GM12892 (cell line): ENCODE results near the gene IFITM10.

Experiments
- POLR2A ChIP-seq: IDR thresholded peaks from 2 replicates; pipeline ENCODE4 v1.6.1; 2011; ENCODE audit warnings: low read depth, low read length, control low read depth
- POLR2AphosphoS5 ChIP-seq: IDR thresholded peaks from 2 replicates; pipeline ENCODE4 v1.6.1; 2011; ENCODE audit warnings: low read depth, low read length, control low read depth

- TF ChIP-seq POLR2AphosphoS5, result no peak
- TF ChIP-seq POLR2A, result no peak
Observed at GRCh38 chr11:1785749-1786413, 35.5 kb upstream of the IFITM10 start.
